Eye (tissue), 1 donor: ENCODE results near the gene OR7D2.
"Not testable (repeated sequence)": the region's sequence is repeated elsewhere in the genome, so short reads cannot be mapped to it uniquely, and the experiment has no call there.

Experiments
- DNase-seq: peaks from one replicate; pipeline ENCODE4 v3.0.0-alpha.2; 2015

The OR7D2 gene

GRCh38 chr19:9178901-9179300 is at the start of gene OR7D2:
Gene OR7D2, plus strand, starts transcription at chr19:9178979. Its CDS starts 6,803 bp downstream, at chr19:9185782.
- no peak for DNase-seq

DNA sequence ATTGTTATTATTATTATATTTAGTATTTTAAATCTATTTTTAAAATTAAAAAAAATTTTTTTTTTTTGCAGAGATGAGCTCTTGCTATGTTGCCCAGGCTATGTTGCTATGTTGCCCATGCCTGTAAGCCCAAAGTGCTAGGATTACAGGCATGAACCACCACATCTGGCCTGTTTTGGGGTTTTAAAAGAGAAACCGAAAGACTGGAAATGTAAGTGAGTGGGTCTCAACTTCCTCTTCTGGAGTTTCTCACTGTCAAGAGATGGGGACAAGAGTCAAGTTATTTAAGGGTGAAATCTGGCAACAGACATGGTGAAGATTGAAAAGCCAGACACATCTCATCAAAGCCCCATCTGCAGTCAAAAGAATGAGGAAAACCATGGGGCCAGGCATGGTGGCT is 47.8 kb upstream of the OR7D2 start:
- DNase-seq: no peak

DNA sequence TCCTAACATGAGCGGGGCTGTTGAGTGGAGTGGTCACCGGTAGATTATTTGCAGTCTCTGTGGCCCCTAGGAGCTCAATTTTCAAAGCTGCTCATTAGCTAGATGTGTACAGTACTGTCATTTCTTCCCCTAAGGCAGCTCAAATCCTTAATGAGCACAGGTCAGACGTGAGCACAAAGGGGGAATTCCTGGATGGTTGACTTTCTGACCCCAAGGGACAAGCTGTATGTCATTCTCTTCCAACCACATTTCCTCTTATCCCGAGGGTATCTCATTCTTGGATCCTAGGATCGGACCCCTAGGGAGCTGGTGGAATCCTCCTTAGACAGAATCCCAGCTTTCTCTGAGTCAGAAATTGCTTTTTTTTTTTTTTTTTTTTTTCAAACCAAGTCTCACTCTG is 46.4 kb upstream of the OR7D2 start:
- no peak for DNase-seq

DNA sequence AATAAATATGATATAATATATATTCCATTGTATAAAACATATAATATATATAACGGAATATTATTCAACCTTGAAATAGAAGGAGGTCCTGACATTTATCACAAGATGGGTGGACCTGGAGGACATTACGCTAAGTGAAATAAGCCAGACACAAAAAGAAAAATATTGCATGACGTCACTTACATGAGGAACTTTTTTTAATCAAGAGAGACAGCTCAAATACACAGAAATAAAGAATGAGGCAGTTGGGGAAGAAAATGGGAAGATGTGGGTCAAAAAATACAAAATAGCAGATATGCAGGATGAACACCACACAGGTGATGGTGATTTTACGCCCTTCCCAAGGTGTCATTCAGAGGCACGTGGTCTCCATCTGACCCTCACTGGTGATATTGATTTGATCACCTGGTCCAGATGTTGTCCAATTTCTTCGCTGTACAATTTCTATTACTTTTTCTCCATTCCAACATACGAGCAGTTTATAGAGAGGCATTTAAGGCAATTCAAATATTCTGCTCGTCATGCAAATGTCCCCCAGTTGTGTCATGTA is 39.1 kb upstream of the OR7D2 start:
- no peak for DNase-seq

GRCh38 chr19:9140159-9140874 is 38.5 kb upstream of the OR7D2 start, which contains the start of gene ZNF317:
Gene ZNF317, plus strand, starts transcription at chr19:9140397. Its CDS starts 15,620 bp downstream, at chr19:9156017.
- peak; percentile 99 for DNase-seq

- no peak for DNase-seq
These were observed 33.9 kb upstream of the OR7D2 start for GRCh38 chr19:9144920-9145319.

DNA sequence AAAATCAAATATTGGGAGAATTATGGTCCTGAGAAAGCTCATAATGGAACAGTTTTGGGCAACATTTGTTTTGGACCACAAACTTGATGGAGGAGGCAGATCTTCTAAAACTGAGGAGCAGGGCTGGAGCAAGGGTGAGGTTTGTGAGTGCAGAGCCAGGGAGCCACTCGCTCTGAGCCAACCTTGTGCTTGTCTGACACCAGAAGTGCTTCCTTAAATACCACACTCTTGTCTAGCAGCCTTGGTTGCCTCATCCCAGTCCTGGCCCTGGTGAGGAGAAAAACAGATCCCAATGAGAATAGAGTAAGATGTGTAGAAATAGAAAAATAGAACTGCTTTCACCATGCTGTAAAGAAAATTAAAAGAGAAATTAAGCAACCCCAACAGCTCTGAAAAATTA is 31.9 kb upstream of the OR7D2 start:
- DNase-seq: no peak

DNA sequence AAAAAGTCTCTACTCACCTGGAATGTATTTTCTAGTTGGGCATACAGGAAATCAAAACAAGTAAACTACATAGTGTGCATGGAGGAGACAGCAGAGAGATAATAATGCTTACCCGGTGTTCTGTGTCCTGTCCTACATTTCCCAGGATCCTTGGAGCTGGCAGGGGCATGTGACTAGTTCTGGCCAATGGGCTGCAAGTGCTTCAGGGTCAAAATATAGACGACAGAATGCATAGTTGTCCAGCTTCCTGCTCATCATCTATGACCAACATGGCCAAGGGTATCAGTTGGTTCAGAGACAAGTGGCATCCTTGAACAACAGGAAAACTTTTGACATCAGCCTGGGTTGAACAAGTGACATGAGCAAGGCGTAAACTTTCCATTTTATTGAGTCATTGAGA is 30.1 kb upstream of the OR7D2 start:
- DNase-seq: no peak

GRCh38 chr19:9149997-9150396 is 28.8 kb upstream of the OR7D2 start:
- no peak for DNase-seq

DNA sequence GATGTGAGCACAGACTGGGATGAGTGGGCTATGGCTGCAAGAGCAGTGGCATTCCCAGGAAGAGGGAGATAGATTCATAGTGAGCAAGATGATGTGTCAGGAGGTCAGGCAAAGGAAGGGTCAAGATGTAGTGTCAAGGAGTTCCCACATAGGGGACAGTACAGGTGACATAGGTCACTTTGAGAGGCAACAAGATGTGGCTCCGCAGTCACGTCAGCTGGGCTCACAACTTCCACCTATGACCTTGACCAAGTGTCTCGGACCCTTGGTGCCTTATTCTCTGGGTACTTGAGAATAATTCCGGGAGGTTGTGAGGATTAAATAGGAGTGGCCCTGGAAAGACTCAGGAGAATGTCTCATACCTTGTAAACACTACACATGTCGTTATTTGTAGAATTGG is 28.1 kb upstream of the OR7D2 start:
- no peak for DNase-seq

DNA sequence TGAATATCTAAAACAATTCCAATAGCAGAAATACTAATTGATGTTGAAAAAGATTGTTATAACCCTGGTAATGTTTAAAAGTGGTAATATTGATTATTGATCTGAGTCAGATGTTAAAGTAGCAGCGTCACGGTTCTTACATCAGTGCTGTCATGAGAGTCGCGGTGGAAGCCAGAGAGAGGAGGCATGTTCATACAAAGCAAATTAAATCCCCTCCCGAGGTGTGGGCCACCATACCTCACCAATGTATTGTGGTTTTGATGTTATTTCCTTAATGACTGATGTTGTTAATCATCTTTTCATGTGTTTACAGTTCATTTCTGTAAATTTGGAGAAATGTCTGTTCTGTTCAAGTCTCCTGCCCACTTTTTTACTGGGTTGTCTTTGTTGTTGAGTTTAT is 27.4 kb upstream of the OR7D2 start:
- no peak for DNase-seq

DNA sequence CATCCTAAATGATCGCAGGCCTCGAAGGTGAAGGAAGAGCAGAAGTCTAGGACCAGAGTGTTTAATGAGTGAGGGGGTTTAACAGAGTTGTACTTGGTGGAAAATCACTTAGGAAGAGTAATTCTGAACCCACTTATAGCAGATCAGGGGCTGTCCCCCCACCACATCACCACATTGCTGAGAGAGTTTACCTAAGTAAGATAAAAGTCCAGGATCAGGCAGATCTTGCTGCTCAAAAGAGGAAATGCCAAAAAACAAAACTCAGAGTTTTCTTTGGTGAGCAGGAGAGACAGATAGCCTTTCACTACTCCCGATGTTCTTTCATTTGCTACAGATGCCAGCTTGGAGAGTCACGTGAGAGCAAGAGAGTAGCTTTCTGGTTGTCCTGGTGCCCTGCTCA is 23.2 kb upstream of the OR7D2 start:
- DNase-seq: no peak

- no peak for DNase-seq
These were observed 22.5 kb upstream of the OR7D2 start for GRCh38 chr19:9156304-9156703.

DNA sequence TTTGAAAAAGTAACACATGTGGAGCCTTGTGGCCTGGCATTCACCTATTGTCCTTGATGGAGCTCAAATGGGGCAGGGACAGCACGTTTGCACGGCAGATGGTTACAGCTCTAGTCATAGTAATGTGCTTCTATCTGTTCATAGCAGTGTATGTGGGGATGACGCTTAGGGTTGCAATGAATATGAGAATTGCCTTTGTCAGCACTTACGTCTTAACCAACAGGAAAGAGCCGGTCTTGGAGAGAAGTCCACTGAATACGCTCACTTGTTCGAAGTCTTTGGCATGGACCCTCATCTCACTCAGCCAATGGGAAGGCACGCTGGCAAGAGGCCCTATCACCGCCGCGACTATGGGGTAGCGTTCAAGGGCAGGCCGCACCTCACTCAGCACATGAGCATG is 18.9 kb upstream of the OR7D2 start:
- no peak for DNase-seq

GRCh38 chr19:9161427-9161826 is 17.4 kb upstream of the OR7D2 start:
- no peak for DNase-seq

DNA sequence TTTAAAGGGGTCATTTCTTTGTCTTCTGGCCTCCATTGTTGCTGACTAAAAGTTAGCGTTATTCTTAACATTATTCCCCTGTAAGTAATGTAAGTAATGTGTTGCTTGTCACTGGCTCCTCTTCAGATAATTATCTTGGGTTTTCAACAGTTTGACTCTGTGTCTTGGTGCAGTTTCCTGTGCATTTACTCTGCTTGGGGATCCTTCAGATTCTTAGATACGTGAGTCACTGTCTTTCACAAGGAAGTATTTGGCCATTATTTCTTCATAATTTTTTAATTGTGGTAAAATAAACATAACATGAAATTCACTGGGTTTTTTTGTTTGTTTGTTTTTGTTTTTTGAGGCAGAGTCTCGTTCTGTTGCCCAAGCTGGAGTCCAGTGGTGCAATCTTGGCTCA is 13.5 kb upstream of the OR7D2 start:
- DNase-seq: no peak

DNA sequence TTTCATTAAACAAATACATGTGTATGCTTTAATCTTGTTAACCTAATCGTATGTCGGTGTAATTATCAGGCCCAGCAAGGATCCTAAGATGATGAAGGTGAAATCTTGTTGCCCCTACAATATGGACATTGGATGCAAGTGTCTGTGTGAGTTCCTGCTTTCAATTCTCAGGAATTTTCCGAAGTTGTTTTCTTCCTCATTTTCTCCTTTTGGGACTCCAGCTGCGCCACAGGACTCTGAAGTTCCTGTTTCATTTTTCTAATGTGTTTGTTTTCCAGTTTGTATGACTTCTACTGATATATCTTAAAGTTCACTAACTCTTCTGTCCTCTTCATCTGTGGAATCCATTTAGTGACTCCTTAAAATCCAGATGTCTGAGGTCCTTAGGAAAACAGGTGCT is 11.9 kb upstream of the OR7D2 start:
- DNase-seq: no peak

- no peak for DNase-seq
These were observed 7.3 kb upstream of the OR7D2 start for GRCh38 chr19:9171393-9171991.

- no peak for DNase-seq
These were observed 3.5 kb upstream of the OR7D2 start for GRCh38 chr19:9175326-9175725.

GRCh38 chr19:9183000-9183399 is 4.2 kb downstream of the OR7D2 start:
- DNase-seq: no peak

- DNase-seq: no peak
These were observed 8.4 kb downstream of the OR7D2 start for GRCh38 chr19:9187191-9187590.

GRCh38 chr19:9189535-9189934 is 10.8 kb downstream of the OR7D2 start:
- no peak for DNase-seq

GRCh38 chr19:9198044-9198443 is 19.3 kb downstream of the OR7D2 start:
- not testable (repeated sequence) for DNase-seq

GRCh38 chr19:9205501-9206113 is 26.8 kb downstream of the OR7D2 start:
- peak; percentile 83 for DNase-seq
